Tibial artery (tissue), 4 donors: ENCODE measurements around the gene C17orf113.

Source experiments
- DNase-seq, 2 donors: peaks; one replicate each; pipeline ENCODE4 v3.0.0-alpha.2; 2019
- H3K27ac ChIP-seq, 2 donors: fragments of 200-600 bp; sonication (generic) in 1 of 2; 1 replicate in 1 of 2; 2 replicates in 1 of 2; pipeline ENCODE4 v1.5.1; 2018 to 2019; ENCODE audit warnings: mild to moderate bottlenecking in 1 of 2
- H3K27me3 ChIP-seq, 2 donors: fragments of 200-600 bp; sonication (generic) in 1 of 2; one replicate each; pipeline versions ENCODE4 v1.5.1 to v1.6.0; 2016 to 2019
- H3K36me3 ChIP-seq, 3 donors: fragments of 200-600 bp; sonication (generic) in 2 of 3; one replicate each; pipeline ENCODE4 v1.5.1; 2016 to 2019; ENCODE audit warnings: mild to moderate bottlenecking in 2 of 3
- H3K4me1 ChIP-seq, 4 donors: fragments of 200-600 bp; sonication (generic) in 2 of 4; 1 replicate in 3 of 4; 2 replicates in 1 of 4; pipeline ENCODE4 v1.5.1; 2016 to 2019
- H3K4me3 ChIP-seq, 2 donors: fragments of 200-600 bp; sonication (generic) in 1 of 2; 1 replicate in 1 of 2; 2 replicates in 1 of 2; pipeline ENCODE4 v1.5.1; 2018 to 2019; ENCODE audit warnings: mild to moderate bottlenecking in 2 of 2
- H3K9me3 ChIP-seq, 3 donors: fragments of 200-600 bp; sonication (generic) in 1 of 3; one replicate each; pipeline ENCODE4 v1.5.1; 2016 to 2019
- intact Hi-C: fragments of 100-400 bp; cut with DNase I; formaldehyde crosslinking; loops from one replicate; pipeline ENCODE4 v1.15.0; 2023; ENCODE audit warnings: low total_unique reads
- TF ChIP-seq, protein P1 (sequence below), 2 experiments: fragments of 200-600 bp in 1 of 2; fragments of 450-650 bp in 1 of 2; IDR thresholded peaks; one replicate each; pipeline ENCODE4 v1.5.1; 2017 to 2019; ENCODE audit warnings: antibody characterized with exemption in 2 of 2, mild to moderate bottlenecking in 1 of 2, moderate library complexity in 1 of 2

C17orf113 gene

GRCh38 chr17:42000413-42001133, 49.8 kb downstream of the C17orf113 start:
- Histone ChIP-seq H3K9me3 (no peaks in the 10 kb centered on the region), H3K4me3 (no peak overlapping the region), H3K27ac (no peak overlapping the region), H3K4me1 (peaks cover 0 to 5% (median 1%) of the 10 kb centered on the region in 4 donors), H3K27me3 (no peaks in the 10 kb centered on the region), H3K36me3 (peaks cover 51 to 74% (median 71%) of the 10 kb centered on the region in 3 donors)
- TF ChIP-seq, protein P1, sequence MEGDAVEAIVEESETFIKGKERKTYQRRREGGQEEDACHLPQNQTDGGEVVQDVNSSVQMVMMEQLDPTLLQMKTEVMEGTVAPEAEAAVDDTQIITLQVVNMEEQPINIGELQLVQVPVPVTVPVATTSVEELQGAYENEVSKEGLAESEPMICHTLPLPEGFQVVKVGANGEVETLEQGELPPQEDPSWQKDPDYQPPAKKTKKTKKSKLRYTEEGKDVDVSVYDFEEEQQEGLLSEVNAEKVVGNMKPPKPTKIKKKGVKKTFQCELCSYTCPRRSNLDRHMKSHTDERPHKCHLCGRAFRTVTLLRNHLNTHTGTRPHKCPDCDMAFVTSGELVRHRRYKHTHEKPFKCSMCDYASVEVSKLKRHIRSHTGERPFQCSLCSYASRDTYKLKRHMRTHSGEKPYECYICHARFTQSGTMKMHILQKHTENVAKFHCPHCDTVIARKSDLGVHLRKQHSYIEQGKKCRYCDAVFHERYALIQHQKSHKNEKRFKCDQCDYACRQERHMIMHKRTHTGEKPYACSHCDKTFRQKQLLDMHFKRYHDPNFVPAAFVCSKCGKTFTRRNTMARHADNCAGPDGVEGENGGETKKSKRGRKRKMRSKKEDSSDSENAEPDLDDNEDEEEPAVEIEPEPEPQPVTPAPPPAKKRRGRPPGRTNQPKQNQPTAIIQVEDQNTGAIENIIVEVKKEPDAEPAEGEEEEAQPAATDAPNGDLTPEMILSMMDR (IDR thresholded peaks at IDR 0.05) = no peak
- intact Hi-C loops = loop anchor here (5.0 kb wide), 1 partner anchor 1848 kb away; no protein-coding TSS in a partner anchor
- DNase-seq = no peak

DNA sequence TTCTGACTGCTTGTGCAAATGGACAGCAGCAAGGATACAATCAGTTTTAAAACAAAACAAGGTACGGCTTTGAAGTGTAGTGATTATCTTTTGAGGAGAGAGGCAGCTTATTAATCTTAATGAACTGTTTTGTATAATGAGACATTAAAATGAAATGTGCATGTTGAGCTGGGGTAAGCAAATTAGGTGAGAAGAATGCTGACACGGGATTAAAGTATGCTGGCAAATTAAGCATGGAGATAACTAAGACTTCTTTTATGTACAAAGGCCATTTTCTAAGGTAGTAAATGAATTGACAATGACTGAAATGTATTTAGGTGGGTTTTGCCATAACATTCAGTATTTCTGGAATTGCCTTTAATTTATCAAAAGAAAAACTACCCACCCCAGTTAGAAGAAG, 51.9 kb downstream of the C17orf113 start:
- H3K4me3 ChIP-seq = no peak overlapping the region
- intact Hi-C loops = no loop called here
- DNase-seq = no peak
- H3K27me3 ChIP-seq = no peaks in the 10 kb centered on the region
- no peaks in the 10 kb centered on the region for H3K4me1 ChIP-seq
- no peaks in the 10 kb centered on the region for H3K9me3 ChIP-seq
- no peak overlapping the region for H3K27ac ChIP-seq
- peaks cover 69 to 94% (median 90%) of the 10 kb centered on the region in 3 donors for H3K36me3 ChIP-seq
- TF ChIP-seq, protein P1 (IDR thresholded peaks at IDR 0.05) = no peak

DNA sequence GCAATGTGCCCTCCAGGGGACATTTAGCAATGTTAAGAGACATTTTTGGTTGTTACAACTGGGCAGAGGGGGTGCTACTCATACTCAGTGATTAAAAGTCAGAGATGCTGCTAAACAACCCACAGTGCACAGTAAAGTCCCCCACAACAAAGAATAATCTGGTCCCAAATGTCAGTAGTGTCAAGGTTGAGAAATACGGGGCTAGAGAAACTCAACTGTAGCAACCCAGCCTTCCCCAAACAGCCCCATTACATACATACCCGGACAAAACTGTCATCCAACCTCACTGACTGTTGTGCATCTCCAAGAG, 53.6 kb downstream of the C17orf113 start:
- DNase-seq = no peak
- intact Hi-C loops = no loop called here
- H3K36me3 ChIP-seq = peaks cover 83 to 98% (median 95%) of the 10 kb centered on the region in 3 donors
- no peak overlapping the region for H3K27ac ChIP-seq
- no peak overlapping the region for H3K4me3 ChIP-seq
- no peaks in the 10 kb centered on the region for H3K27me3 ChIP-seq
- H3K4me1 ChIP-seq = no peaks in the 10 kb centered on the region
- TF ChIP-seq, protein P1 (IDR thresholded peaks at IDR 0.05) = no peak
- H3K9me3 ChIP-seq = no peaks in the 10 kb centered on the region

- no peaks in the 10 kb centered on the region for H3K4me1 ChIP-seq
- no peaks in the 10 kb centered on the region for H3K9me3 ChIP-seq
- DNase-seq = no peak
- no peak overlapping the region for H3K27ac ChIP-seq
- H3K36me3 ChIP-seq = peaks cover 83 to 97% (median 96%) of the 10 kb centered on the region in 3 donors
- TF ChIP-seq, protein P1 (IDR thresholded peaks at IDR 0.05) = no peak
- intact Hi-C loops = no loop called here
- H3K4me3 ChIP-seq = no peak overlapping the region
- H3K27me3 ChIP-seq = no peaks in the 10 kb centered on the region
Observed at GRCh38 chr17:41992576-41992975, 57.8 kb downstream of the C17orf113 start.

- intact Hi-C loops = no loop called here
- Histone ChIP-seq H3K4me1 (no peaks in the 10 kb centered on the region), H3K4me3 (no peak overlapping the region), H3K9me3 (no peaks in the 10 kb centered on the region), H3K36me3 (peaks cover 74 to 93% (median 86%) of the 10 kb centered on the region in 3 donors), H3K27ac (no peak overlapping the region), H3K27me3 (no peaks in the 10 kb centered on the region)
- DNase-seq = no peak
- TF ChIP-seq, protein P1 (IDR thresholded peaks at IDR 0.05) = no peak
Observed at GRCh38 chr17:41989702-41990419, 60.5 kb downstream of the C17orf113 start.
